Endothelial cell of hepatic sinusoid (primary cell): Measurements from ENCODE around the gene SEC14L6.

Experiments used
- in situ Hi-C: cut with HindIII; loops from 2 replicates; pipeline ENCODE4 v1.10.0; 2017; ENCODE audit warnings: low sequenced_read_pairs

The SEC14L6 gene

GRCh38 chr22:30502911-30503310, 43.6 kb downstream of the SEC14L6 start:
- in situ Hi-C loops: no loop called here

GRCh38 chr22:30502153-30502552, 44.4 kb downstream of the SEC14L6 start:
- in situ Hi-C loops: no loop called here

GRCh38 chr22:30500628-30501027, 45.9 kb downstream of the SEC14L6 start:
- in situ Hi-C loops: no loop called here

GRCh38 chr22:30497466-30498150, 48.9 kb downstream of the SEC14L6 start:
- in situ Hi-C loops: no loop called here

GRCh38 chr22:30495041-30495784, 51.3 kb downstream of the SEC14L6 start:
- in situ Hi-C loops: no loop called here

GRCh38 chr22:30492144-30492543, 54.4 kb downstream of the SEC14L6 start:
- in situ Hi-C loops: no loop called here

- in situ Hi-C loops: no loop called here
These were observed 55.2 kb downstream of the SEC14L6 start for GRCh38 chr22:30491381-30491780.

GRCh38 chr22:30490399-30490798, 56.1 kb downstream of the SEC14L6 start:
- in situ Hi-C loops: no loop called here

- in situ Hi-C loops: no loop called here
These were observed 58.4 kb downstream of the SEC14L6 start for GRCh38 chr22:30488121-30488520.

GRCh38 chr22:30486661-30487115, 59.9 kb downstream of the SEC14L6 start:
- in situ Hi-C loops: no loop called here

- in situ Hi-C loops: no loop called here
These were observed 60.4 kb downstream of the SEC14L6 start for GRCh38 chr22:30486118-30486517.

- in situ Hi-C loops: no loop called here
These were observed 61.1 kb downstream of the SEC14L6 start for GRCh38 chr22:30485362-30485988.

GRCh38 chr22:30483169-30483568, 63.4 kb downstream of the SEC14L6 start:
- in situ Hi-C loops: no loop called here

- in situ Hi-C loops: no loop called here
These were observed 64.8 kb downstream of the SEC14L6 start for GRCh38 chr22:30481711-30482110.

- in situ Hi-C loops: no loop called here
These were observed 66.6 kb downstream of the SEC14L6 start for GRCh38 chr22:30479981-30480380.

GRCh38 chr22:30474683-30475424, 71.7 kb downstream of the SEC14L6 start:
- in situ Hi-C loops: no loop called here

GRCh38 chr22:30474121-30474520, 72.4 kb downstream of the SEC14L6 start:
- in situ Hi-C loops: no loop called here

GRCh38 chr22:30472994-30473720, 73.4 kb downstream of the SEC14L6 start:
- in situ Hi-C loops: no loop called here
